Kidney (tissue), 14 donors: ENCODE results near the gene WDR70. TPM values are rescaled to one million over a fixed set of nuclear protein-coding genes. Genes with fewer than 3 reads are reported as not detected.

Experiments used
- DNase-seq, 5 donors: peaks; one replicate each; pipeline ENCODE4 v3.0.0-alpha.2; 2013 to 2020
- FAIRE-seq: peaks from 2 replicates; lab custom pipeline; 2012; peaks lifted over from hg19 to GRCh38; lab: Jason Lieb, UNC
- H3K27ac ChIP-seq, 2 donors: one replicate each; pipeline ENCODE4 v1.7.0; 2013; ENCODE audit warnings: low read depth in 2 of 2, low read length in 2 of 2, inconsistent platforms in 1 of 2
- H3K27me3 ChIP-seq: one replicate; pipeline ENCODE4 v1.7.1; 2013; ENCODE audit warnings: low read length, inconsistent platforms; ENCODE audit not compliant: control insufficient read depth, insufficient read depth
- H3K36me3 ChIP-seq, 3 donors: one replicate each; pipeline versions ENCODE4 v1.7.0 to v1.7.1; 2013; ENCODE audit warnings: low read length in 3 of 3, control low read depth in 1 of 3, inconsistent platforms in 1 of 3; ENCODE audit not compliant: insufficient read depth in 3 of 3, control insufficient read depth in 2 of 3
- H3K4me1 ChIP-seq, 3 donors: one replicate each; pipeline versions ENCODE4 v1.7.0 to v1.7.1; 2013; ENCODE audit warnings: low read length in 3 of 3, inconsistent platforms in 1 of 3, low read depth in 1 of 3; ENCODE audit not compliant: control insufficient read depth in 2 of 3, insufficient read depth in 2 of 3
- H3K4me3 ChIP-seq, 3 donors: one replicate each; pipeline versions ENCODE4 v1.7.0 to v1.8.1; 2013; ENCODE audit warnings: low read length in 3 of 3, control low read depth in 1 of 3, inconsistent platforms in 1 of 3
- H3K9ac ChIP-seq, 3 donors: one replicate each; pipeline versions ENCODE4 v1.7.0 to v1.7.1; 2013; ENCODE audit warnings: low read length in 3 of 3, control low read depth in 1 of 3, inconsistent platforms in 1 of 3
- H3K9me3 ChIP-seq, 3 donors: one replicate each; pipeline versions ENCODE4 v1.7.0 to v1.7.1; 2013; ENCODE audit warnings: low read length in 3 of 3, control low read depth in 1 of 3, inconsistent platforms in 1 of 3; ENCODE audit not compliant: control insufficient read depth in 2 of 3, insufficient read depth in 1 of 3
- CTCF ChIP-seq: IDR thresholded peaks from 3 replicates; pipeline ENCODE4 v1.5.1; 2012; ENCODE audit warnings: mild to moderate bottlenecking, moderate library complexity, borderline replicate concordance; ENCODE audit not compliant: insufficient read depth; ENCODE audit errors: extremely low read depth
- intact Hi-C: fragments of 100-400 bp; cut with DNase I; formaldehyde crosslinking; loops from one replicate; pipeline ENCODE4 v1.11.1; 2022
- polyA plus RNA-seq: library from polyadenylated mRNA; stranded (reverse); fragments of 350-450 nt; fragmentation: Illumina TruSeq; extraction: RNeasy Lipid Tissue Mini Kit (QIAGEN cat#74804); gene quantifications from one replicate; pipeline ENCODE4 v1.2.3, GENCODE V29; 2014; ENCODE audit warnings: low read depth, low replicate concordance; ENCODE audit not compliant: insufficient read depth
- total RNA-seq: library from RNA; stranded (reverse); fragmentation: NEBNext Ultra II Directional; extraction: Animal tissue kit (Norgen Biotek cat#: 25700); gene quantifications from one replicate; pipeline ENCODE4 v1.2.1, GENCODE V29; 2021
- donor health status: control.
- donor health status: control.
- donor health status: control.
- donor health status: control.
- donor health status: control.
- donor health status: DM: yes; HTN: yes; CAD: no.
- donor health status: Normal renal cell carcinoma (clear cell type).

The WDR70 gene
- total and polyA plus RNA-seq, 2 donors from 2014 or later: 27.2 to 32.3 TPM

DNA sequence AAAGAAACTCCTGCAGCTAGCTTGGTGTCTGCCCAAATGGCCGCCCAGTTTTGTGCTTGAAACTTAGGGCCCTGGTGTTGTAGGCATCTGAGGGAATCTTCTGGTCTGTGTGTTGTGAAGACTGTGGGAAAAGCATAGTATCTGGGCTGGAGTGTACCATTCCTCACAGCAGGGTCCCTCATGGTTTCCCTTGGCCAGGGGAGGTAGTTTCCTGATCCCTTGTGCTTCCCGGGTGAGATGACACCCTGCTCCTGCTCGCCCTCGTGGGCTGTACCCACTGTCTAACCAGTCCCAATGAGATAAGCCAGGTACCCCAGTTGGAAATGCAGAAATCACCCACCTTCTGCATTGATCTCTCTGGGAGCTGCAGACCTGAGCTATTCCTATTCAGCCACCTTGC lies 277.9 kb downstream of the WDR70 start:
- no peaks in the 10 kb centered on the region for H3K27me3 ChIP-seq
- FAIRE-seq: no peak
- intact Hi-C loops: no loop called here

DNA sequence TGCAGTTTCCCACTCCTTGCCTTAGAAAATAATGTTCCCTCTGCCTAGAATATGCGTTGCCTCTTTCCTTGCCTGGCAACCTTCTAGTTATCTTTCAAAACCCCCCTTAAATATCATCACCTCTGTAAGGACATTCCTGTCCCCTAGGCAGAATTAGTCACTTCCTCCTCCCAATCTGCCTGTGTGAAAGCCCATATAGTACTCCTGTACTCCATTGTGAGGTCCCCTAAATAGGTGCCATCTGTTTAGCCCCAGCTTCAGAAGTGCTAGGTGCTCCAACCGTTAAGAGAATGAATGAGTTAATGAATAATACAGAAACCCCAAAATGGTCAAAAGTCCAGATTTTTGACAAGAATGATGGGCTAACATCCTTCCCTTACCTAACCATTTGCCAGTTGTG lies 279.3 kb downstream of the WDR70 start:
- H3K4me3 ChIP-seq: no peak overlapping the region
- no peak overlapping the region for H3K27ac ChIP-seq
- intact Hi-C loops: no loop called here
- no peak for FAIRE-seq
- H3K9me3 ChIP-seq: peaks cover 0 to 5% (median 0%) of the 10 kb centered on the region in 3 donors
- H3K27me3 ChIP-seq: no peaks in the 10 kb centered on the region
- H3K4me1 ChIP-seq: peaks cover 0 to 3% (median 3%) of the 10 kb centered on the region in 3 donors
- no peak for DNase-seq
- H3K36me3 ChIP-seq: no peaks in the 10 kb centered on the region
- TF ChIP-seq CTCF: no peak
- H3K9ac ChIP-seq: no peak overlapping the region

More for the DNA sequence above, 277.9 kb downstream of the WDR70 start:
- DNase-seq: no peak
- no peaks in the 10 kb centered on the region for H3K36me3 ChIP-seq
- no peak for TF ChIP-seq CTCF
- H3K9ac ChIP-seq: no peak overlapping the region
- H3K27ac ChIP-seq: no peak overlapping the region
- H3K4me1 ChIP-seq: peaks cover 0 to 3% (median 3%) of the 10 kb centered on the region in 3 donors
- H3K4me3 ChIP-seq: no peak overlapping the region
- peaks cover 0 to 5% (median 0%) of the 10 kb centered on the region in 3 donors for H3K9me3 ChIP-seq

DNA sequence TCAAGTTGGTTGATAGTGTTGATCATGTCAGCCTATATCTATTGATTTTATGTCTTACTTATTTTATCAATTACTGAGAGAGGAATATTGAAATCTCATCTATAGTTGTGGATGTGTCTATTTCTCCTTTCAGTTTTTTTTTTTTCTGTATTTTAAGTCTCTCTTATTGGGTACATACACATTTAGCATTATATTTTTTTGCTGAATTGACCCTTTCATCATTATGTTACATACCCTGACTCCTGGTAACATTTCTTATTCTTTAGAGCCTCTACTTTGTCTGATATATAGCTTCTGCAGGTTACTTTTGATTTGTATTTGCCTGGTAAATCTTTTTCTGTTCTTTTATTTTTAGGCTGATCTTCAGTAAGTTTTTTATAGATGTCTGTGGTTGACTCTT lies 281.2 kb downstream of the WDR70 start:
- Histone ChIP-seq H3K4me1 (peaks cover 0 to 3% (median 3%) of the 10 kb centered on the region in 3 donors), H3K9me3 (no peaks in the 10 kb centered on the region), H3K9ac (no peak overlapping the region), H3K27ac (no peak overlapping the region), H3K4me3 (no peak overlapping the region), H3K36me3 (no peaks in the 10 kb centered on the region), H3K27me3 (no peaks in the 10 kb centered on the region)
- FAIRE-seq: no peak
- no peak for DNase-seq
- intact Hi-C loops: no loop called here
- no peak for TF ChIP-seq CTCF
